PC-9 (cell line): ENCODE measurements around the gene ZNF319.

Experiments used
- EZH2 ChIP-seq: fragments of 200-600 bp; sonication (generic); IDR thresholded peaks from 2 replicates; pipeline ENCODE4 v1.8.0; 2017; ENCODE audit warnings: antibody characterized with exemption, low read depth
- TF ChIP-seq, protein P1 (sequence below): fragments of 200-600 bp; sonication (generic); conservative IDR thresholded peaks from 2 replicates; pipeline ENCODE4 v1.6.1; 2017; ENCODE audit warnings: mixed run types, antibody characterized with exemption, mild to moderate bottlenecking, moderate library complexity

DNA sequence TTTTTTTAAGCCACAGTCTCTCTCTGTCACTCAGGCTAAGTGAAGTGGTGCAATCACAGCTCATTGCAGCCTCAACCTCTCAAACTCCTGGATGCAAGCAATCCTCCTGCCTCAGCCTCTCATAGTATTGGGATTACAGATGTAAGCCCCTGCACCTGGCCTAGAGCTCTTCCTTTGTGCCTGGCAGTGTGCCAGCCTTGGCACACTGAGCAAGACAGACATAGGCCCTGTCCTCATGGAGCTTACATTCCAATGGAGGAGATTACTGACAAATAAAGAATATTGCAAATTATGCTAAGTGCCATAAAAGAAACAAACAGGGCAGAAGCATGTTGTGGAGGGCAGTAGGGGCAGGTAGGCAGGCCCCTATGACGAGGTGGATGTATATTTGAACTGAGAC lies 28.6 kb downstream of the ZNF319 start:
- TF ChIP-seq EZH2: no peak
- TF ChIP-seq, protein P1, sequence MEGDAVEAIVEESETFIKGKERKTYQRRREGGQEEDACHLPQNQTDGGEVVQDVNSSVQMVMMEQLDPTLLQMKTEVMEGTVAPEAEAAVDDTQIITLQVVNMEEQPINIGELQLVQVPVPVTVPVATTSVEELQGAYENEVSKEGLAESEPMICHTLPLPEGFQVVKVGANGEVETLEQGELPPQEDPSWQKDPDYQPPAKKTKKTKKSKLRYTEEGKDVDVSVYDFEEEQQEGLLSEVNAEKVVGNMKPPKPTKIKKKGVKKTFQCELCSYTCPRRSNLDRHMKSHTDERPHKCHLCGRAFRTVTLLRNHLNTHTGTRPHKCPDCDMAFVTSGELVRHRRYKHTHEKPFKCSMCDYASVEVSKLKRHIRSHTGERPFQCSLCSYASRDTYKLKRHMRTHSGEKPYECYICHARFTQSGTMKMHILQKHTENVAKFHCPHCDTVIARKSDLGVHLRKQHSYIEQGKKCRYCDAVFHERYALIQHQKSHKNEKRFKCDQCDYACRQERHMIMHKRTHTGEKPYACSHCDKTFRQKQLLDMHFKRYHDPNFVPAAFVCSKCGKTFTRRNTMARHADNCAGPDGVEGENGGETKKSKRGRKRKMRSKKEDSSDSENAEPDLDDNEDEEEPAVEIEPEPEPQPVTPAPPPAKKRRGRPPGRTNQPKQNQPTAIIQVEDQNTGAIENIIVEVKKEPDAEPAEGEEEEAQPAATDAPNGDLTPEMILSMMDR: no peak
